Measurements from ENCODE around the gene VEPH1. TPM values are rescaled to one million over a fixed set of nuclear protein-coding genes. Genes with fewer than 3 reads are reported as not detected.

VEPH1 gene
- total RNA-seq, 2 donors from 2014 or later = 0.21 TPM; not detected in 1

- Histone ChIP-seq H3K27me3 (replicated peaks; ENCODE audit: insufficient read depth) (no peaks in the 10 kb centered on the region), H3K9me3 (no peaks in the 10 kb centered on the region), H3K27ac (no peak overlapping the region), H3K36me3 (no peaks in the 10 kb centered on the region), H3K4me3 (no peak overlapping the region), H3K4me1 (ENCODE audit: control insufficient read depth in 1 of 2, low read depth in 2 of 2) (no peaks in the 10 kb centered on the region)
- ATAC-seq (ENCODE audit: insufficient number of reproducible peaks, low FRiP score, low read depth) (no peak), DNase-seq (ENCODE audit: low spot score) (no peak)
- no peak for TF ChIP-seq CTCF (IDR thresholded peaks at IDR 0.05)
Observed at GRCh38 chr3:157467200-157467599, 36.0 kb downstream of the VEPH1 start.

GRCh38 chr3:157465741-157466140 is 37.5 kb downstream of the VEPH1 start:
- Histone ChIP-seq H3K4me3 (no peak overlapping the region), H3K27ac (no peak overlapping the region), H3K27me3 (replicated peaks; ENCODE audit: insufficient read depth) (no peaks in the 10 kb centered on the region), H3K9me3 (no peaks in the 10 kb centered on the region), H3K4me1 (ENCODE audit: control insufficient read depth in 1 of 2, low read depth in 2 of 2) (no peaks in the 10 kb centered on the region), H3K36me3 (no peaks in the 10 kb centered on the region)
- no peak for DNase-seq (ENCODE audit: low spot score)
- no peak for TF ChIP-seq CTCF (IDR thresholded peaks at IDR 0.05)
- no peak for ATAC-seq (ENCODE audit: insufficient number of reproducible peaks, low FRiP score, low read depth)

- no peak for TF ChIP-seq CTCF (IDR thresholded peaks at IDR 0.05)
- ATAC-seq (ENCODE audit: insufficient number of reproducible peaks, low FRiP score, low read depth) (no peak), DNase-seq (ENCODE audit: low spot score) (no peak)
- Histone ChIP-seq H3K27ac (no peak overlapping the region), H3K9me3 (no peaks in the 10 kb centered on the region), H3K27me3 (replicated peaks; ENCODE audit: insufficient read depth) (no peaks in the 10 kb centered on the region), H3K4me1 (ENCODE audit: control insufficient read depth in 1 of 2, low read depth in 2 of 2) (no peaks in the 10 kb centered on the region), H3K4me3 (no peak overlapping the region), H3K36me3 (no peaks in the 10 kb centered on the region)
Observed at GRCh38 chr3:157464321-157464720, 38.9 kb downstream of the VEPH1 start.

DNA sequence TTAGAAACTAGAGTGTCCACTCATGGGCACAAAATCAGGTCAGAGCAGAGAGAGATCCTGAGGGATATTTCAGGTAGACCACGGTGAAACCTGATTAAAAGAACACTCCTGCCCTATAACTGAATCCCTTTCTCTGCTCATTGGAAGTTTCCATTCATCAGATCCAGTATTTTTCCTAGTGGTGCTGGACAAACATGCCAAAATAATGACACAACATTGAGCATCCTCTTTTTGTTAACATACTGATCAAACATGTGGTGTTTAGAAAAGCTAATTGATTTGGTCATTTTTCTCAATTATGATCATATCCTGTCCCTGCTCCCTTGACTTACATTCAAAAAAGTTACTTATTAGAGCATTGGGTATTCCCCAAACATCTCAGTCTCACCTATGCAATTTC is 39.4 kb downstream of the VEPH1 start:
- no peak for ATAC-seq (ENCODE audit: insufficient number of reproducible peaks, low FRiP score, low read depth)
- no peak for TF ChIP-seq CTCF (IDR thresholded peaks at IDR 0.05)

GRCh38 chr3:157460253-157460652 is 43.0 kb downstream of the VEPH1 start:
- H3K27ac ChIP-seq = no peak overlapping the region
- H3K4me3 ChIP-seq = no peak overlapping the region
- no peaks in the 10 kb centered on the region for H3K27me3 ChIP-seq (replicated peaks; ENCODE audit: insufficient read depth)
- H3K4me1 ChIP-seq (ENCODE audit: control insufficient read depth in 1 of 2, low read depth in 2 of 2) = no peaks in the 10 kb centered on the region
- no peaks in the 10 kb centered on the region for H3K9me3 ChIP-seq
- no peaks in the 10 kb centered on the region for H3K36me3 ChIP-seq
- TF ChIP-seq CTCF (IDR thresholded peaks at IDR 0.05) = no peak
- ATAC-seq (ENCODE audit: insufficient number of reproducible peaks, low FRiP score, low read depth) = no peak
- no peak for DNase-seq (ENCODE audit: low spot score)

More for the DNA sequence above, 39.4 kb downstream of the VEPH1 start:
- no peak for DNase-seq (ENCODE audit: low spot score)
- H3K27ac ChIP-seq = no peak overlapping the region
- no peaks in the 10 kb centered on the region for H3K9me3 ChIP-seq
- no peaks in the 10 kb centered on the region for H3K36me3 ChIP-seq
- H3K27me3 ChIP-seq (replicated peaks; ENCODE audit: insufficient read depth) = no peaks in the 10 kb centered on the region
- no peak overlapping the region for H3K4me3 ChIP-seq
- no peaks in the 10 kb centered on the region for H3K4me1 ChIP-seq (ENCODE audit: control insufficient read depth in 1 of 2, low read depth in 2 of 2)
